ENCODE data around the gene APH1B. TPM values are rescaled to one million over a fixed set of nuclear protein-coding genes. Genes with fewer than 3 reads are reported as not detected.
A peak's percentile ranks its signal among the peaks of the same experiment; 100 is the strongest.

Gene APH1B
- total and polyA plus RNA-seq, 2 experiments from 2014 or later: 19.9 to 29.8 TPM

DNA sequence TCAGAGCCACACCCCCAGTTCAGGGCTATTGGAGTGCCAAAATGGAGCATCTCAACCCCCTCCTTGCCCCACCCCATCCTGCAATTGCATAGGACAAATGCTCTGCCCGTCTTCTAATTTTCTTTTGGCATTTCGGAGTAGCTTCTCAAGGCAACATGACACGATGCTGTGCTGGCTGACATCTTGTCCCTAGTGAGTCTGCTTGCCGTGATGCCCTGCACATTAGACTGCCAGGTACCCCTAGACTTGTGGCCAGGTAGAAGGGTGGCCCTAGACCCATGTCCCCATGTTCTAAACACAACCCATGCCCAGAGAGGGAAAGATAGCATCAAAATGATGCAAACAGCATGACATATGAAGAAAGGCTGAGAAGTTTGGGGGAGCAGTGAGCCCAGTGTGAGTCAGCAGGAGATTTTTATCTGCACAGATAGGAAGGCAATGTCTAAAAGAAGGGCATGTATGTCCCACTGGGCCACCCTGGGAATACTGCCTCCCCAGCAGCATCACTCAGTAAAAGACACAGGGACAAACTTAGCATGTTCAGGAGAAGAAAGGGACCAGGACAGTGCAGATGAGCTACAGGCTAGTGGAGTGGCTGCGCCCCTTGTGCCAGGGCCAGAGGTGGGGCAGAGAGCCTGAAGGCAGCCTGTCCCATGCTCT, 67.5 kb downstream of the APH1B start:
- no peak for DNase-seq (ENCODE audit: low spot score)
- H3K4me2 ChIP-seq: no peak overlapping the region
- H3K9me3 ChIP-seq (ENCODE audit: low read depth): no peaks in the 10 kb centered on the region
- no peak overlapping the region for H3K4me3 ChIP-seq
- H2AFZ ChIP-seq: no peak overlapping the region
- no peak overlapping the region for H3K27ac ChIP-seq
- H3K36me3 ChIP-seq (replicated peaks; ENCODE audit: insufficient read depth, low read depth): no peaks in the 10 kb centered on the region
- no peaks in the 10 kb centered on the region for H3K79me2 ChIP-seq
- H4K20me1 ChIP-seq (ENCODE audit: insufficient read depth, poor library complexity, severe bottlenecking): no peaks in the 10 kb centered on the region
- H3K4me1 ChIP-seq (ENCODE audit: insufficient read depth): peaks cover 4% of the 10 kb centered on the region
- H3K27me3 ChIP-seq: no peaks in the 10 kb centered on the region
- no peaks in the 10 kb centered on the region for H3K9me2 ChIP-seq (replicated peaks; ENCODE audit: insufficient read depth)
- 94% methylated on average over 5 of the region's 5 CpGs for WGBS (ENCODE audit: low lambda C conversion rate, missing lambda C conversion rate)
- TF ChIP-seq EZH2 (IDR thresholded peaks at IDR 0.05; ENCODE audit: borderline replicate concordance) (no peak), EZH2phosphoT487 (IDR thresholded peaks at IDR 0.05; ENCODE audit: low read depth, severe bottlenecking, unreplicated experiment) (no peak)
- TF ChIP-seq, protein P1, sequence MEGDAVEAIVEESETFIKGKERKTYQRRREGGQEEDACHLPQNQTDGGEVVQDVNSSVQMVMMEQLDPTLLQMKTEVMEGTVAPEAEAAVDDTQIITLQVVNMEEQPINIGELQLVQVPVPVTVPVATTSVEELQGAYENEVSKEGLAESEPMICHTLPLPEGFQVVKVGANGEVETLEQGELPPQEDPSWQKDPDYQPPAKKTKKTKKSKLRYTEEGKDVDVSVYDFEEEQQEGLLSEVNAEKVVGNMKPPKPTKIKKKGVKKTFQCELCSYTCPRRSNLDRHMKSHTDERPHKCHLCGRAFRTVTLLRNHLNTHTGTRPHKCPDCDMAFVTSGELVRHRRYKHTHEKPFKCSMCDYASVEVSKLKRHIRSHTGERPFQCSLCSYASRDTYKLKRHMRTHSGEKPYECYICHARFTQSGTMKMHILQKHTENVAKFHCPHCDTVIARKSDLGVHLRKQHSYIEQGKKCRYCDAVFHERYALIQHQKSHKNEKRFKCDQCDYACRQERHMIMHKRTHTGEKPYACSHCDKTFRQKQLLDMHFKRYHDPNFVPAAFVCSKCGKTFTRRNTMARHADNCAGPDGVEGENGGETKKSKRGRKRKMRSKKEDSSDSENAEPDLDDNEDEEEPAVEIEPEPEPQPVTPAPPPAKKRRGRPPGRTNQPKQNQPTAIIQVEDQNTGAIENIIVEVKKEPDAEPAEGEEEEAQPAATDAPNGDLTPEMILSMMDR (IDR thresholded peaks at IDR 0.05; ENCODE audit: poor library complexity): no peak

DNA sequence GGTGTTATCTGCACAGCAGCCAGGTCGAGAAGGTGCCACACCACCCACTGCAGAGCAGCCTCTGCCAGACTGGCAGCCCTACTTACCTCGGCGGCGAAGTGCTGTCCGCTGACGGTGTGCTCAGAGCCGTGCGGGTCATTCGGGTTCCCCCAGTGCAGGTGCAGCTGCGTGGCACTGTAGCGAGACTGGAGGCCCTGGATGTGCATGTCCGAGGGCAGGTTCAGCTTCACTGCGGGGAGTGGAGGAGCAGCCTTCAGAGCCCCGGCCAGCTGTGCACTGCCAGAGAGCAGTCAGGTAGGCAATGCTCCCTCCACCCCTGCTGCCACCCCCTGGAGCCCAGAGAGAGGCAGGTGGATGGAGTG, 68.0 kb downstream of the APH1B start:
- Histone ChIP-seq H3K36me3 (replicated peaks; ENCODE audit: insufficient read depth, low read depth) (no peaks in the 10 kb centered on the region), H3K27me3 (no peaks in the 10 kb centered on the region), H3K4me3 (no peak overlapping the region), H3K4me2 (no peak overlapping the region), H3K79me2 (no peaks in the 10 kb centered on the region), H3K27ac (no peak overlapping the region), H3K9me2 (replicated peaks; ENCODE audit: insufficient read depth) (no peaks in the 10 kb centered on the region), H3K9me3 (ENCODE audit: low read depth) (no peaks in the 10 kb centered on the region), H4K20me1 (ENCODE audit: insufficient read depth, poor library complexity, severe bottlenecking) (no peaks in the 10 kb centered on the region), H3K4me1 (ENCODE audit: insufficient read depth) (peaks cover 4% of the 10 kb centered on the region), H2AFZ (no peak overlapping the region)
- TF ChIP-seq EZH2 (IDR thresholded peaks at IDR 0.05; ENCODE audit: borderline replicate concordance) (no peak), EZH2phosphoT487 (IDR thresholded peaks at IDR 0.05; ENCODE audit: low read depth, severe bottlenecking, unreplicated experiment) (no peak)
- TF ChIP-seq, protein P1 (IDR thresholded peaks at IDR 0.05; ENCODE audit: poor library complexity): no peak
- no peak for DNase-seq (ENCODE audit: low spot score)
- WGBS (ENCODE audit: low lambda C conversion rate, missing lambda C conversion rate): 94% methylated on average over 14 of the region's 14 CpGs

DNA sequence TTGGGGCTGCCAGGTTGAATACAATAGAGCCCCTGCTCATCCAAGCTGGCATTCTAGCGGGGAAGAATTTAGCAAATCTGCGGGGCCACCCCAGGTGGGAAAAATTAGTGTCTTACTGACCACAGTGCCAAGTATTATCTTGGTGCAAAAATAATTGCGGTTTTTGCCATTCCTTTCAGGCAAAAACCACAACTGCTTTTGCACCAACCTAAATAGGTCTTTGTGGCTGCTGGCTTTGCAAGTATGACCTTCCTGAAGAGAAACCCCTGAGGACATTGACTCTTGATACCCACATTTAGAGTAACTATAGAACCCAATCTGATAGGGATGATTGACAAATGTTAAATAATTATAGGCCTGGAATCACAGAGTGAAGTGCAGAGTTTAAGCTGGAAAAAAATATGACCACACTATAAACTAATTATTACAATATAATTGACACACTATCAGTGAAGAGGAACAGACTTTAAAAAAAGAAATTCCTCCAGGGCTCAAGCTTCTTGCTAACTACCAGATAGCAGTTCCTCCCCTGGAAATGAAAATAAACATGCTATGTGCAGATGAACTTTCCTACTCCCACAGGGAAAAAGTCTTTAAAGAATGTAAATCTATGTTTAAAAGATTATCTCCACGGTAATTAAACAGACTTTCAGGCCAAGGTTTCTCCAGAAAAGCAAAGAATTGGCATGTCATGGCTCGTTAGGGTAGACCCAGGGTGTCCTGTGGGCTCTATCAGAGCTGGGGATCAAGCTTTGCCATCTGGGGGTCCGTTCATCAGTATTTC, 69.9 kb downstream of the APH1B start:
- no peak for DNase-seq (ENCODE audit: low spot score)
- Histone ChIP-seq H3K27ac (peak overlapping the region; percentile 31), H3K27me3 (no peaks in the 10 kb centered on the region), H3K9me3 (ENCODE audit: low read depth) (no peaks in the 10 kb centered on the region), H4K20me1 (ENCODE audit: insufficient read depth, poor library complexity, severe bottlenecking) (no peaks in the 10 kb centered on the region), H3K36me3 (replicated peaks; ENCODE audit: insufficient read depth, low read depth) (no peaks in the 10 kb centered on the region), H2AFZ (no peak overlapping the region), H3K79me2 (no peaks in the 10 kb centered on the region), H3K4me2 (no peak overlapping the region), H3K9me2 (replicated peaks; ENCODE audit: insufficient read depth) (no peaks in the 10 kb centered on the region), H3K4me3 (no peak overlapping the region), H3K4me1 (ENCODE audit: insufficient read depth) (peaks cover 4% of the 10 kb centered on the region)
- 74% methylated on average over 6 of the region's 6 CpGs for WGBS (ENCODE audit: low lambda C conversion rate, missing lambda C conversion rate)
- TF ChIP-seq EZH2phosphoT487 (IDR thresholded peaks at IDR 0.05; ENCODE audit: low read depth, severe bottlenecking, unreplicated experiment) (no peak), EZH2 (IDR thresholded peaks at IDR 0.05; ENCODE audit: borderline replicate concordance) (no peak)
- TF ChIP-seq, protein P1 (IDR thresholded peaks at IDR 0.05; ENCODE audit: poor library complexity): no peak

Measured in hepatocyte (in vitro differentiated cells).